A549 (cell line): ENCODE results near the gene DLG4. TPM values are rescaled to one million over a fixed set of nuclear protein-coding genes. Genes with fewer than 3 reads are reported as not detected.

Experiments used
- BHLHE40 ChIP-seq: IDR thresholded peaks from 2 replicates; pipeline ENCODE4 v1.6.1; 2012; ENCODE audit warnings: low read depth, low read length, inconsistent platforms
- CEBPB ChIP-seq, 2 experiments: fragments of >200 bp in 1 of 2; sonication (Bioruptor Twin) in 1 of 2; formaldehyde crosslinking in 1 of 2; IDR thresholded peaks; 2 replicates each; pipeline ENCODE4 v1.6.1; 2012 to 2016
- CHD4 ChIP-seq: fragments of 200-600 bp; sonication (generic); IDR thresholded peaks from 2 replicates; pipeline ENCODE4 v1.6.1; 2016; ENCODE audit warnings: antibody characterized with exemption, mild to moderate bottlenecking, borderline replicate concordance
- E2F6 ChIP-seq: IDR thresholded peaks from 2 replicates; pipeline ENCODE4 v1.6.1; 2012; ENCODE audit warnings: low read depth, borderline replicate concordance
- EHMT2 ChIP-seq: fragments of 200-600 bp; sonication (generic); IDR thresholded peaks from 2 replicates; pipeline ENCODE4 v1.6.1; 2016; ENCODE audit warnings: antibody characterized with exemption, low read depth, mild to moderate bottlenecking, moderate library complexity
- ELK1 ChIP-seq: fragments of 150-350 bp; IDR thresholded peaks from 2 replicates; pipeline ENCODE4 v1.6.1; 2014; ENCODE audit warnings: low read depth, mild to moderate bottlenecking, low read length
- EP300 ChIP-seq, 2 experiments: fragments of >200 bp; sonication (Bioruptor Twin); formaldehyde crosslinking; IDR thresholded peaks; 2 replicates in 1 of 2; 3 replicates in 1 of 2; pipeline ENCODE4 v1.6.1; 2016 to 2017
- ESRRA ChIP-seq: fragments of 150-350 bp; IDR thresholded peaks from 2 replicates; pipeline ENCODE4 v1.6.1; 2014; ENCODE audit warnings: mild to moderate bottlenecking, low read length, borderline replicate concordance
- FOSB ChIP-seq: fragments of 250-450 bp; sonication (Bioruptor Pico); IDR thresholded peaks from 2 replicates; pipeline ENCODE4 v1.5.0; 2020; ENCODE audit warnings: mild to moderate bottlenecking, moderate library complexity
- FOXS1 ChIP-seq: fragments of 250-450 bp; sonication (Bioruptor Pico); IDR thresholded peaks from 2 replicates; pipeline ENCODE4 v1.5.0; 2020; ENCODE audit warnings: mild to moderate bottlenecking, moderate library complexity
- HDAC2 ChIP-seq: fragments of 200-600 bp; sonication (generic); IDR thresholded peaks from 2 replicates; pipeline ENCODE4 v1.6.1; 2016
- HES2 ChIP-seq: fragments of >200 bp; sonication (Bioruptor Twin); formaldehyde crosslinking; IDR thresholded peaks from 2 replicates; pipeline ENCODE4 v1.6.1; 2016
- HOXA7 ChIP-seq: fragments of 250-450 bp; sonication (Bioruptor Pico); IDR thresholded peaks from 2 replicates; pipeline ENCODE4 v1.5.0; 2020; ENCODE audit warnings: mild to moderate bottlenecking, moderate library complexity
- HOXB13 ChIP-seq: fragments of 250-450 bp; sonication (Bioruptor Pico); IDR thresholded peaks from 2 replicates; pipeline ENCODE4 v1.5.0; 2020; ENCODE audit warnings: low read depth, mild to moderate bottlenecking, moderate library complexity
- HOXB5 ChIP-seq: fragments of 250-450 bp; sonication (Bioruptor Pico); IDR thresholded peaks from 2 replicates; pipeline ENCODE4 v1.5.0; 2020; ENCODE audit warnings: mild to moderate bottlenecking, moderate library complexity
- JUN ChIP-seq, 2 experiments: fragments of >200 bp; sonication (Bioruptor Twin); formaldehyde crosslinking; IDR thresholded peaks; 2 replicates in 1 of 2; 3 replicates in 1 of 2; pipeline ENCODE4 v1.6.1; 2016 to 2017
- MAFK ChIP-seq: fragments of 450-650 bp; IDR thresholded peaks from 2 replicates; pipeline ENCODE4 v1.6.1; 2014; ENCODE audit not compliant: partially characterized antibody
- MAZ ChIP-seq: fragments of 150-350 bp; IDR thresholded peaks from 2 replicates; pipeline ENCODE4 v1.6.1; 2014; ENCODE audit warnings: antibody characterized with exemption, low read depth, low read length, borderline replicate concordance
- NPAS2 ChIP-seq: fragments of 250-450 bp; sonication (Bioruptor Pico); IDR thresholded peaks from 2 replicates; pipeline ENCODE4 v1.8.0; 2022; ENCODE audit warnings: mild to moderate bottlenecking, moderate library complexity, borderline replicate concordance
- NR3C1 ChIP-seq: fragments of >200 bp; sonication (Bioruptor Twin); formaldehyde crosslinking; IDR thresholded peaks from 3 replicates; pipeline ENCODE4 v1.6.1; 2017
- RAD21 ChIP-seq, 2 experiments: fragments of >200 bp in 1 of 2; sonication (Bioruptor Twin) in 1 of 2; formaldehyde crosslinking in 1 of 2; IDR thresholded peaks in 1 of 2; conservative IDR thresholded peaks in 1 of 2; 2 replicates in 1 of 2; 3 replicates in 1 of 2; pipeline ENCODE4 v1.6.1; 2012 to 2018; ENCODE audit warnings: inconsistent platforms in 1 of 2
- REST ChIP-seq: fragments of 200-600 bp; sonication (generic); IDR thresholded peaks from 2 replicates; pipeline ENCODE4 v1.6.1; 2016; ENCODE audit warnings: antibody characterized with exemption, mild to moderate bottlenecking, moderate library complexity
- SMC3 ChIP-seq: fragments of >200 bp; sonication (Bioruptor Twin); formaldehyde crosslinking; IDR thresholded peaks from 3 replicates; pipeline ENCODE4 v1.6.1; 2018; ENCODE audit warnings: inconsistent platforms
- TFCP2L1 ChIP-seq: fragments of 250-450 bp; sonication (Bioruptor Pico); IDR thresholded peaks from 2 replicates; pipeline ENCODE4 v1.5.0; 2021; ENCODE audit warnings: mild to moderate bottlenecking
- TP53 ChIP-seq: fragments of 250-450 bp; sonication (Bioruptor Pico); IDR thresholded peaks from 2 replicates; pipeline ENCODE4 v1.5.0; 2021; ENCODE audit warnings: mild to moderate bottlenecking, moderate library complexity
- USF2 ChIP-seq: fragments of 450-650 bp; IDR thresholded peaks from 2 replicates; pipeline ENCODE4 v1.6.1; 2014; ENCODE audit warnings: antibody characterized with exemption
- ZC3H11A ChIP-seq: fragments of 450-650 bp; IDR thresholded peaks from 2 replicates; pipeline ENCODE4 v1.6.1; 2014; ENCODE audit warnings: antibody characterized with exemption, mild to moderate bottlenecking
- ZFP36 ChIP-seq: fragments of 450-650 bp; IDR thresholded peaks from 2 replicates; pipeline ENCODE4 v1.6.1; 2014; ENCODE audit warnings: borderline replicate concordance; ENCODE audit not compliant: partially characterized antibody
- ZNF302 ChIP-seq: fragments of 250-450 bp; sonication (Bioruptor Pico); IDR thresholded peaks from 2 replicates; pipeline ENCODE4 v1.9.0; 2021; ENCODE audit warnings: inconsistent platforms, mild to moderate bottlenecking, moderate library complexity
- polyA plus RNA-seq, 4 experiments: library from polyadenylated mRNA; depleted of rRNA in 3 of 4; stranded (reverse); fragments of >200 nt; fragmentation: RNase III in 1 of 4; extraction: RNeasy Plus Mini Kit Qiagen cat#74134 plus additional on column Dnase treatment in 1 of 4; gene quantifications; 2 replicates in 3 of 4; 3 replicates in 1 of 4; pipeline ENCODE4 v1.2.3, GENCODE V29; 2011 to 2017
- TF ChIP-seq, protein P1 (sequence below): fragments of >200 bp; sonication (Bioruptor Twin); formaldehyde crosslinking; IDR thresholded peaks from 3 replicates; pipeline ENCODE4 v1.6.1; 2016
- TF ChIP-seq, protein P2 (sequence below): fragments of 250-450 bp; sonication (Bioruptor Pico); IDR thresholded peaks from 2 replicates; pipeline ENCODE4 v1.5.0; 2021; ENCODE audit warnings: mild to moderate bottlenecking, moderate library complexity, borderline replicate concordance

The DLG4 gene
- polyA plus RNA-seq, 2 of the 4 experiments (the other 2 are of a cell fraction): 8.3 to 21.3 TPM

- TF ChIP-seq REST: peak; percentile 47; the same call in 1 of the 2 replicates
- peak; percentile 79; the same call in 1 of the 2 replicates for TF ChIP-seq E2F6
- TF ChIP-seq, protein P1, sequence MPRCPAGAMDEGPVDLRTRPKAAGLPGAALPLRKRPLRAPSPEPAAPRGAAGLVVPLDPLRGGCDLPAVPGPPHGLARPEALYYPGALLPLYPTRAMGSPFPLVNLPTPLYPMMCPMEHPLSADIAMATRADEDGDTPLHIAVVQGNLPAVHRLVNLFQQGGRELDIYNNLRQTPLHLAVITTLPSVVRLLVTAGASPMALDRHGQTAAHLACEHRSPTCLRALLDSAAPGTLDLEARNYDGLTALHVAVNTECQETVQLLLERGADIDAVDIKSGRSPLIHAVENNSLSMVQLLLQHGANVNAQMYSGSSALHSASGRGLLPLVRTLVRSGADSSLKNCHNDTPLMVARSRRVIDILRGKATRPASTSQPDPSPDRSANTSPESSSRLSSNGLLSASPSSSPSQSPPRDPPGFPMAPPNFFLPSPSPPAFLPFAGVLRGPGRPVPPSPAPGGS: peak; percentile 96; the same call in 2 of the 3 replicates
- TF ChIP-seq, protein P2, sequence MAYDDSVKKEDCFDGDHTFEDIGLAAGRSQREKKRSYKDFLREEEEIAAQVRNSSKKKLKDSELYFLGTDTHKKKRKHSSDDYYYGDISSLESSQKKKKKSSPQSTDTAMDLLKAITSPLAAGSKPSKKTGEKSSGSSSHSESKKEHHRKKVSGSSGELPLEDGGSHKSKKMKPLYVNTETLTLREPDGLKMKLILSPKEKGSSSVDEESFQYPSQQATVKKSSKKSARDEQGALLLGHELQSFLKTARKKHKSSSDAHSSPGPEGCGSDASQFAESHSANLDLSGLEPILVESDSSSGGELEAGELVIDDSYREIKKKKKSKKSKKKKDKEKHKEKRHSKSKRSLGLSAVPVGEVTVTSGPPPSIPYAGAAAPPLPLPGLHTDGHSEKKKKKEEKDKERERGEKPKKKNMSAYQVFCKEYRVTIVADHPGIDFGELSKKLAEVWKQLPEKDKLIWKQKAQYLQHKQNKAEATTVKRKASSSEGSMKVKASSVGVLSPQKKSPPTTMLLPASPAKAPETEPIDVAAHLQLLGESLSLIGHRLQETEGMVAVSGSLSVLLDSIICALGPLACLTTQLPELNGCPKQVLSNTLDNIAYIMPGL (CRISPR knock-in tag): peak; percentile 87; the same call in 1 of the 2 replicates
- no peak for TF ChIP-seq ESRRA
- no peak for TF ChIP-seq FOSB
- peak; percentile 80; the same call in 1 of the 2 replicates for TF ChIP-seq HOXA7
- peak; percentile 94 to 99 for TF ChIP-seq JUN (IDR thresholded peaks at IDR 0.05)
- no peak for TF ChIP-seq ELK1
- TF ChIP-seq FOXS1 (CRISPR knock-in tag): peak; percentile 78
- TF ChIP-seq CHD4: no peak
- 0 out of 5 replicates have a peak, but pooled peaks of 1 of the 2 experiments have one; percentile 13 for TF ChIP-seq RAD21 (conservative IDR thresholded peaks at IDR 0.05 in 1 of 2, IDR thresholded peaks at IDR 0.05 in 1 of 2)
- TF ChIP-seq EP300 (IDR thresholded peaks at IDR 0.05): 0 out of 5 replicates have a peak, but pooled peaks of 1 of the 2 experiments have one; percentile 24
- TF ChIP-seq HOXB5 (CRISPR knock-in tag): peak; percentile 97
- peak; percentile 96 for TF ChIP-seq NPAS2 (CRISPR knock-in tag)
- TF ChIP-seq ZC3H11A: no peak
- TF ChIP-seq TP53 (CRISPR knock-in tag): peak; percentile 95
- no peak for TF ChIP-seq ZNF302 (CRISPR knock-in tag)
- 0 out of 2 replicates have a peak, but pooled peaks have one; percentile 66 for TF ChIP-seq HDAC2
- TF ChIP-seq ZFP36: no peak
- TF ChIP-seq TFCP2L1: peak; percentile 65; the same call in 1 of the 2 replicates
- no peak for TF ChIP-seq MAFK
- no peak for TF ChIP-seq EHMT2
- TF ChIP-seq HOXB13 (CRISPR knock-in tag): peak; percentile 74; the same call in 1 of the 2 replicates
- TF ChIP-seq CEBPB (IDR thresholded peaks at IDR 0.05): no peak
- TF ChIP-seq MAZ: 0 out of 2 replicates have a peak, but pooled peaks have one; percentile 63
- no peak for TF ChIP-seq HES2
- TF ChIP-seq SMC3: no peak
- TF ChIP-seq NR3C1: no peak
- peak; percentile 86 for TF ChIP-seq BHLHE40
- peak; percentile 100 for TF ChIP-seq USF2
Observed at GRCh38 chr17:7234083-7234951, 14.7 kb upstream of the DLG4 start, which contains the start of gene DVL2 (continued).
